Activated naive CD4-positive, alpha-beta T cell treated with anti-CD3 and anti-CD28 coated beads, Interleukin-2, amount 50 U/mL, for 24 hours (primary cell): ENCODE results near the gene PSD2.
A peak's percentile ranks its signal among the peaks of the same experiment; 100 is the strongest.

ENCODE experiments used
- H3K27ac Mint-ChIP-seq: one replicate; pipeline ENCODE4 v1.8.0; 2021; ENCODE audit warnings: mild to moderate bottlenecking, mixed read lengths
- H3K27me3 Mint-ChIP-seq: one replicate; pipeline ENCODE4 v1.8.0; 2021; ENCODE audit warnings: mixed read lengths
- H3K36me3 Mint-ChIP-seq: one replicate; pipeline ENCODE4 v1.8.0; 2021; ENCODE audit warnings: mixed read lengths
- H3K4me1 Mint-ChIP-seq: one replicate; pipeline ENCODE4 v1.8.0; 2021; ENCODE audit warnings: mixed read lengths
- H3K4me3 Mint-ChIP-seq: one replicate; pipeline ENCODE4 v1.8.0; 2021; ENCODE audit warnings: mild to moderate bottlenecking, mixed read lengths
- H3K9me3 Mint-ChIP-seq: one replicate; pipeline ENCODE4 v1.8.0; 2021; ENCODE audit warnings: mixed read lengths

PSD2 gene

DNA sequence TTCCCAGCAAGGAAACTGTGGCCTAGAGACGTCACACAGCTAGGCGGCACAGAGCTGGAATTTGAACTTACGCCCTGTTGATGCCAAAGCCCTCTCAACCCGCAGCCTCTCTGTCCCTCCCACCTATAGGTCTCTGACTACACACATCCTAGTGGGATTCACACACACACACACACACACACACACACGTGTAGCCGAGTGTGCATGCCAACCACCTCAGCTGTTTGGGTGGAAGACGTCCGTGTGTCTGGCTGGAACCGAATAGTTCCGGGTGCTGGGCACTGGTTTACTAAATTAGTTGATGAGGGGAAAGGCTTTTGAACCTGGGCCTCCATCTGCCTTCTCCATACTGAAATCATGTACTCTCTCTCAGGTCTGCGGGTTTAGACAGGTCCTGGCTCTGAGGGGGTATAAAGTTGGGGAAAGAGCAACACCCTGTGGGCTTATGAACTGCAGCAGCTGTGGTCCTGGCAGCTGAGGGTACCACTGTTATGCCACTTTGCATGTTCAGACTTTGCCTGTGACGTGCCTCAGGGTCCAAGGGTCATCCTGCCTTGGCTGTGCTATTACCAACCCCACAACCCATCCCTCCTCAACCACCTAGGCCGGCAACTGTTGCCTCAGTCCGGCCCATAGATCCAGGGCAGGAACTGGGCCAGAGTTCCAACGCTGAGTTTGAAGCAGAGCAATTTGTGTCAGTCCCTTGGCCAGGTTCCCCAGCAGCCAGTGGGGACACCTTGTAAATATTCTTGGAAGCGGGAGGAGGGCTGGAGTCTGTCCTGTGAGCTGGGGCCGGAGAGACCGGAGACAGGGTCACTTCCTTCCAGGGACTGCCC lies 50.5 kb downstream of the PSD2 start:
- Mint-ChIP-seq H3K9me3 (no peaks in the 10 kb centered on the region), H3K27me3 (peaks cover 6% of the 10 kb centered on the region), H3K4me1 (peaks cover 21% of the 10 kb centered on the region), H3K4me3 (peak overlapping the region; percentile 7), H3K27ac (peak overlapping the region; percentile 23), H3K36me3 (no peaks in the 10 kb centered on the region)

DNA sequence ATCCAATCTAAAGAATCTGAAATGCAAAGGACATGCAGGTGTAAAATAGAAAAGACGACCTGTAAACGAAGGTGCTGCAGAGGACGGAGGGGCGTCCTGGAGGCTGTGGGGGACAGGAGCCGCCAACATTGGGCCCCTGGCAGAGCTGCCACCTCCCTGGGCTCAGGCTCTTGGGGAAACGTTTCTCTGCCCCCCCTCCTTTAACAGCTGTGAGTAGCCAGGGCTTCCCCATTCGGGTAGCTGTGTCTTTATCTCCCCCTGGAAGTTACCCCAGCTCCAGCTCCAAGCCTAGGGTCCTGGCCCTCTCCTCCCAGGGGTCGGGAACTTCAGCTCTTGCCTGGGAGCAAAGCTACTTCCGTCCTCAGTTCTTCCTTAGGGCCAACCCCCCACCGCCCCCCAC lies 51.5 kb downstream of the PSD2 start:
- H3K27ac Mint-ChIP-seq, result peak overlapping the region; percentile 30
- H3K4me1 Mint-ChIP-seq, result peaks cover 21% of the 10 kb centered on the region
- peak overlapping the region; percentile 73 for H3K4me3 Mint-ChIP-seq
- H3K27me3 Mint-ChIP-seq, result peaks cover 6% of the 10 kb centered on the region
- H3K36me3 Mint-ChIP-seq, result no peaks in the 10 kb centered on the region
- H3K9me3 Mint-ChIP-seq, result no peaks in the 10 kb centered on the region

DNA sequence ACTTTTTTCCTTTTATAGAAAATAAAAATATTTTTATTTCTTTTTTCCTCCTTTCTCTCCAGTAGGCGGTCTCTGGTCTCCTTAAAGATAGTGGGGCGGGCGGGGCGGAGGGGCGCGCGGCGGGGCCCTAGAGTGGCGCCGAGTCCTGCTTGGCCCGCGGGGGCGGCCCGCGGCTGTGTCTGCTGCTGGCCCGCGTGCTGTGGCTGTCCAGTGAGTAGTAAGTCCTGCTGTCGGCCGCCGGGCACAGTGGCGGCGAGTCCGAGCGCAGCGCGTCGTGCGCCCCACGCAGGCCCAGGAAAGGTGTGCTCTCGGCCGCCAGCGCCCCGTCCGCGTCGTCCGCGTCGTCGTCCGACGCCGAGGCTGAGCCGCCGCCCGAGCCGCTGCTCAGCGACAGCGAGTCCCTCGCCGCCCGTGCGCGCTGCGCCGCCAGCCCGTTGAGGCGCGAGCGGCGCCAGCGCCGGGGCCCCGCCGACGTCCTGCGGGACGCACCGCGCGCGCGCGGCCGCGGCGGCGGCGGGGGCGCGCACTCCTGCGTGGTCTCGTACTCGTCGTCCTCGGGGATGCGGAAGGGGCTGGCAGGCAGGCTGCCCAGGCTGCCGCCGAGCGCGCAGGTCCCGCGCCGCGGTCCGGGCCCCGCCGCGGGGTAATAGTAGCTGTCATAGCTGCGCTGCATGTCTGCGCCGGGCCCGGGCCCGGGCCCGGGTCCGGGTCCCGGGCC lies 52.3 kb downstream of the PSD2 start:
- no peaks in the 10 kb centered on the region for H3K36me3 Mint-ChIP-seq
- H3K27me3 Mint-ChIP-seq, result peaks cover 4% of the 10 kb centered on the region
- H3K4me3 Mint-ChIP-seq, result peak overlapping the region; percentile 73
- peaks cover 21% of the 10 kb centered on the region for H3K4me1 Mint-ChIP-seq
- H3K27ac Mint-ChIP-seq, result no peak overlapping the region
- no peaks in the 10 kb centered on the region for H3K9me3 Mint-ChIP-seq

DNA sequence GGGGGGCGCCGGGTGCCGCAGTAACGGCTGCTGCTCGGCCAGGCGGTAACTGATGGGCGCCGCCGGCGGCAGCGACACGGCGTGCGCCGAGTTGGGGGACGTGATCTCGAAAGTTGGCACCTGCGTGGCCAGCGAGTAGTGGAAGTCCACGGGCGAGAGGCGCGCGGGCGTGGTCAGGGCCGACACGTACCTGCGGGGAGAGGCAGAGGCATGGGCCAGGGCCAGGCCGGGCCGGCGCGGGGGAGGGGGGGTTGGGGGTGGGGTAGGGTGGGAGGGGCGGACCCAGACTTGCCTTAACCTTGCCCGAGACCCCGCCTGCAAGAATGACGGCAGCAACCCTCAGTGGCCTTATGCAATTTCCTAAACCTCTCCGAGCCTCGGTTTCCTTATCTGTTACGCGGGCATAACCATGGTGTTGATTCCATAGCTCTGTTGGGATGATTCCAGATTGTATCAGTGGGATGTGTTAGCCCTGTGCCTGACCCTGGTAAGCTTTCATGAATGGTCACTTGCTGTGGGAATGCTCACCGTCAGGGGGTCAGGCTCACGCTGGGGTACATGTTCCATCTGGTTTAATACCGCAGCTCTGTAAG lies 53.0 kb downstream of the PSD2 start:
- Mint-ChIP-seq H3K36me3 (no peaks in the 10 kb centered on the region), H3K4me3 (peak overlapping the region; percentile 76), H3K27me3 (peaks cover 4% of the 10 kb centered on the region), H3K9me3 (no peaks in the 10 kb centered on the region), H3K4me1 (peaks cover 21% of the 10 kb centered on the region), H3K27ac (peak overlapping the region; percentile 19)

DNA sequence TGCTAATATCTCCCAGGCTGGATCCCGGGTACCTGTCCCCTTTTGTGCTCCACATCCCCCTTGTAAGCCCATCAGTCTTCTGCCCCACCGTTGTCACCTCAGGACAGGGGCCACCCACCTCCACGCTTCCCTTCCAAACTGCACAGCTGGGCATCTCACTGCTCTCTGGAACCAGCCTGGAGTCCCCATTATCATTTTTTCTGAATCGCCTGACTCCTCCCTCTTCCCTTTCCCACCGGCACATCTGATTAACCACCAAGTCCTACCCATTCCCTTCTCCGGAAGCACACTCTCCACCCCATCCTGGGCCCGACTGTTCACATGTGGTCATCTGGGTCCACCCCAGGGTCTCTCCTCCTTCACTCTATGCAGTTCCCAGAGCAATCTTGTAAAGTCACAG lies 53.9 kb downstream of the PSD2 start:
- peak overlapping the region; percentile 75 for H3K27ac Mint-ChIP-seq
- no peaks in the 10 kb centered on the region for H3K36me3 Mint-ChIP-seq
- H3K4me1 Mint-ChIP-seq, result peaks cover 19% of the 10 kb centered on the region
- peaks cover 3% of the 10 kb centered on the region for H3K27me3 Mint-ChIP-seq
- H3K4me3 Mint-ChIP-seq, result peak overlapping the region; percentile 76
- H3K9me3 Mint-ChIP-seq, result no peaks in the 10 kb centered on the region

DNA sequence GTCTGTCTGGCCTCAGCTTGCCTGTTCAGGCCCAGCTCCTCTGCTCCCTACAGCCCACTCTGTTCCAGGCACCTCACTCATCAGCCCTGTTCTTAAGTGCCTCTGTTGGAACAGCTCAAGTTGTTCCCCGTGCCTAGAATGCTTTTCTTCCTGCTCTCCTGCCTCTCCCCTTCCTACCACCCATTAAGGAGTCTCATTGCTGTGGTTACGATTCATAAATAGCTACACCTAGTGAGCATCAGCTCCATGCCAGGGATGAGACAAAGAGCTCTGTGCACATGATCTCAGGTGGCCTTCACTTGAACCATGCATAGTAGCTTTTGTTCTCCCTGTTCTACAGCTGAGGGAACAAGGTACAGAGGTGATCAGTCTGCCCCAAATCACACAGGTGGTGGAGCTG lies 54.3 kb downstream of the PSD2 start:
- Mint-ChIP-seq H3K4me1 (peaks cover 16% of the 10 kb centered on the region), H3K27me3 (peaks cover 1% of the 10 kb centered on the region), H3K27ac (peak overlapping the region; percentile 75), H3K36me3 (no peaks in the 10 kb centered on the region), H3K9me3 (no peaks in the 10 kb centered on the region), H3K4me3 (peak overlapping the region; percentile 76)

DNA sequence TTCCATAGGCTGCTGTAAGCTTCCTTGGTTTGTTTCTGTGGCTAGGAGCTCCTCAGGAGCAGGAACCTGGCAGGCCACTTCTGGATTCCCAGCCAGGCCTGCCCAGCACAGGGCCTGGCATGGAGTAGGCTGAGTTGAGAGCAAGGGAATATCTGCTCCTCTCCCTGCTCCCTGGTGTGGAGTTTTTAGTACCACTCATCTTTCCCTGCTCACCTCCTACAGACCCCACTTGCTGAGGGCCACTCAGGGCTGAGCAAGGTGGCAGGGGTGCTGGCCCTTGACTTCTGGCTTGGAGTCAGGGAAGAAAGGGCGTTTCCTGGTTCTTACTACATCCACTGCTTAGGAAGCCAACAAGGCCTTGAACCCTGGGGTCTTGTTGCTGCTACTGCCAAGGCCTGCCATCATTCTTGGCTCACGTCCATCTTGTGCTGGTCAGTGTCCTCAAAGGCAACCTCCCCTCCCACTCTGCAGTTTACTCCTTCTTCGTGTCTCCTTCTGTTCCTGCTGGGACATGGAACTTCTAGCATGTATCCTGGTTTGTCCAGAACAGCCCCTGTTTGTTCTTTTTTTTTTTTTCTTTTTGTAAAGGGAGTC lies 54.9 kb downstream of the PSD2 start:
- peak overlapping the region; percentile 76 for H3K4me3 Mint-ChIP-seq
- no peaks in the 10 kb centered on the region for H3K9me3 Mint-ChIP-seq
- peak overlapping the region; percentile 36 for H3K27ac Mint-ChIP-seq
- H3K4me1 Mint-ChIP-seq, result peaks cover 16% of the 10 kb centered on the region
- no peaks in the 10 kb centered on the region for H3K36me3 Mint-ChIP-seq
- peaks cover 1% of the 10 kb centered on the region for H3K27me3 Mint-ChIP-seq

DNA sequence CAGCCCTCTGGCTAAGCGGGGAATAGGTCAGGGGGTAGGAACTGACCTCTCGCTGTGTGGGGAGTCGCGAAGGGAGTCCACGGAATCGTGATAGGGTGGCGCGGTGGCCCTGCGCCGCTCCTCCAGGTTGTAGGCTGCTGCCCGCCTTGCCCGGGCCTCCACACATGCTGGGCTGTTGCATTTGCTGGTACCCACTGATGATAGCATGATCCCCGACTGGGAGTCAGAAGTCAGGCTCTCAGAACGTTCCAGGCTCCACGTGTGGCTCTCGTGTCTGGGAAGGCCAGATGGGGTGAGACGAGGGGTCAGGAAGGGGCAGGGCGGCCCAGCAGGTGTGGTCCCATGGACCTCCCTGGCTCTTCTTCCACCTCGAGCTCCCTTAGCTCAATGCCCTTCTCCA lies 56.0 kb downstream of the PSD2 start:
- no peaks in the 10 kb centered on the region for H3K36me3 Mint-ChIP-seq
- no peak overlapping the region for H3K4me3 Mint-ChIP-seq
- H3K27me3 Mint-ChIP-seq, result no peaks in the 10 kb centered on the region
- H3K27ac Mint-ChIP-seq, result no peak overlapping the region
- H3K9me3 Mint-ChIP-seq, result no peaks in the 10 kb centered on the region
- H3K4me1 Mint-ChIP-seq, result peaks cover 16% of the 10 kb centered on the region

DNA sequence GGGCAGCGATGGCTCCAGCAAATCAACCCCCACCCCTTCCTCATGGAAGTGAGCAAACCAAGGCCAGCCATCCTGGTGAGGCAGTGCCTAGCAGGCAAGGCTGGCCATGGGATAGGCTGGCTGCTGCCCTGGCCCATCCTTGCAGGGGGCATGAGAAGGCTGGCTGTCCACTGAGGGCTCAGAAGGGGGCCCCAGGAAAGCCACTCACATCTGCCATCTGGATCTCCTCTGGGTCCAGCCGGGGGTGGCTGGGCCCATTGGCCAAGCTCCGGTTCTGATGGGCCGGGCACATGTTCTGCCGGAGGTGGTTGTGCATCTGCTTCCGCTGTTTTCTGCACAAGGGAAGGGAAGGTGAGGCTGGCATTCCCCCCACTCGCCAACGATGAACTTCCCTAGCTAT lies 57.1 kb downstream of the PSD2 start:
- Mint-ChIP-seq H3K36me3 (no peaks in the 10 kb centered on the region), H3K9me3 (no peaks in the 10 kb centered on the region), H3K4me3 (no peak overlapping the region), H3K27me3 (no peaks in the 10 kb centered on the region), H3K27ac (no peak overlapping the region), H3K4me1 (peaks cover 12% of the 10 kb centered on the region)

DNA sequence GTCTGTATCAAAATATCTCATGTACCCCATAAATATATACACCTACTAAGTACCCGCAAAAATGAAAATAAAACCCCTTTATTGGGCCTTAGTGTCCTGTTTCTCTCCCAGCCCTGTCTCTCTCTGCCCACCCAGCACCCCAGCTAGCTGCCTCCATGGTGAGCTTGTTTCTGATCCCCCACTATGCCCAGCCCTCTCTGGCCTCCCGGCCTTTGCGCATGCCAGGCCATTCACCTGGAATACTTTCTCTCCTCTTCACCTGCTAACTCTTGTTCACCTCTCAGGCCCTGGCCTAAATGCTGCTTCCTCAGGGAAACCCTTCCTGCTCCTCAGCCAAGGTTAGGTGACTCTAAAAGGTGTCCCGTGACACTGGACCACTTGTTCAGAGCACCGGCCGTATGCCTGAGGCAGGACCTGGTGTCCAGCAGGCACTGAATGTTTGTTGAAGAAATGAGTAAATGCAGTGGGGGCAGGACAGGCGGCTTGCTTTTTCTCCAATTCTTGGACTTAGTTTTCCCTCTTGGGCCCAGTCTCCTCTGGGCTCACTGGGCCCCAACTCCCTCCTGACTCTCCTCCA lies 58.5 kb downstream of the PSD2 start:
- H3K27me3 Mint-ChIP-seq, result no peaks in the 10 kb centered on the region
- H3K27ac Mint-ChIP-seq, result no peak overlapping the region
- no peak overlapping the region for H3K4me3 Mint-ChIP-seq
- H3K36me3 Mint-ChIP-seq, result no peaks in the 10 kb centered on the region
- no peaks in the 10 kb centered on the region for H3K9me3 Mint-ChIP-seq
- peaks cover 8% of the 10 kb centered on the region for H3K4me1 Mint-ChIP-seq

DNA sequence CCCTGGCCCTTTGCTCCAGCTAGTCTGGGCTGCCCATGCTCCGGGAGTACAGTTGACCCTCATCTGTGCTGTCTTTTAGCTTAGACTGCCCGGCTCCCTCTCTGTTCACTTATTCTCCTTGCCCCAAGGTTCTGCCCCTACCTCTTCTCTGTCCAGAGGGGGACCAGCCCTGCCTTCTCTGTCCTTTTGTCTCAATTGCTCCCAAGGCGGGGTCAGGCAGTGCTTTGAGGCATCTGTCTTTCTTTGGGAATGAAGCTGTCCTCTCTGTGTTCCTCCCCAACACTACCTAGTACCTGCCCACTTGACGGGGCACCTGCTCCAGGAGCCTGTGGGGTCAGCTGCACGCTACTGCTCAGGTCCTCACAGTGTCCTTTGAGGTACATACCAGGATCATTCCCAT lies 59.3 kb downstream of the PSD2 start:
- H3K9me3 Mint-ChIP-seq, result no peaks in the 10 kb centered on the region
- peaks cover 2% of the 10 kb centered on the region for H3K4me1 Mint-ChIP-seq
- H3K27ac Mint-ChIP-seq, result no peak overlapping the region
- H3K36me3 Mint-ChIP-seq, result no peaks in the 10 kb centered on the region
- H3K27me3 Mint-ChIP-seq, result no peaks in the 10 kb centered on the region
- H3K4me3 Mint-ChIP-seq, result no peak overlapping the region

DNA sequence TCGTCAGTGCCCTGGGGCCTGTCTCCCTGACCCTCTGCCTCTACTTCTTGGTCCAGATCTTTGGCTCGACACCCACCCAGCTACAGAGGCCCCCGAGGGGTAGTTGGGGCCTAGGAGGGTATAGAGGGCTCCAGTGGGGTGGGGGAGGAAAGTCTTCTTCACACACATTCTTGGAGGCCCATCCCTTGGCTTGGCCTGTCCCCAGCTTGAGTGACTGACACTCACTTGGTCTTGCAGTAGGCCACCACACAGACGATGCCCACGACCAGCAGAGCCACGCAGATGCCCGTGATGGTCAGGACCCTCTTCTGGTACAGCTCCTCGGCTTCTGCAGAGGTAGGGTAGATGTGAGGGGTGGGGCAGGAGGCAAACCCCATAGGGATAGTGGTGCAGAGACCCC lies 59.8 kb downstream of the PSD2 start:
- H3K36me3 Mint-ChIP-seq, result no peaks in the 10 kb centered on the region
- H3K27ac Mint-ChIP-seq, result no peak overlapping the region
- H3K9me3 Mint-ChIP-seq, result no peaks in the 10 kb centered on the region
- no peak overlapping the region for H3K4me3 Mint-ChIP-seq
- no peaks in the 10 kb centered on the region for H3K4me1 Mint-ChIP-seq
- H3K27me3 Mint-ChIP-seq, result no peaks in the 10 kb centered on the region

DNA sequence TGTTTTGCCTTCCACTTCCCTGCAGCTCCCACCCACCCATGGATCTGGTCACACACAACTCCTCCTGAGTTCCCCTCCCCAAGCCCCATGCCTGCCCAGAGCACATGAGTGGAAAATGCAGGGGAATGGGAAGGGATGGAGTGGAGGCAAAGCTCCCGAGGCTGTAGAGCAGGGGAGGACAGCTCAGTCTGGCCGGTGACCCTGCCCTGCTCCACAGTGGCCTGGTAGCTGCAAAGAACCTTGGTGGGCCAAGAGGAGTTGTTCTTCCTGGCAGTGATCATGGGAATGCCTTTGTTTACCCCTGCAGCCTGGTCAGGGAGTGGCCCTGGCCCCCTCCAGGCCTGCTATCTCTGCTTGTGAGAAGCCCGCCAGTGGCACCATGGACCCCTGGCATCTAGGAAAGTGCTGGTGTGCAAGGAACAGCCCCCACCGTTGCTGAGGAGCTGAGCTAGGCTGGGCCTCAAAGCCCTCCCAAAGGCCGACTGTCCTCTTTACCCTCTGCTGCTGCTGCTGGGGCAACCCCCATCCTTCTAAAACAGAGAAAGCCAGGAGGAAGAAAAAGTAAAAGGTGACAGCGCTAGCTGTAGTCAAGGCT lies 60.4 kb downstream of the PSD2 start:
- no peaks in the 10 kb centered on the region for H3K27me3 Mint-ChIP-seq
- H3K27ac Mint-ChIP-seq, result no peak overlapping the region
- H3K9me3 Mint-ChIP-seq, result no peaks in the 10 kb centered on the region
- no peaks in the 10 kb centered on the region for H3K4me1 Mint-ChIP-seq
- no peaks in the 10 kb centered on the region for H3K36me3 Mint-ChIP-seq
- H3K4me3 Mint-ChIP-seq, result no peak overlapping the region

DNA sequence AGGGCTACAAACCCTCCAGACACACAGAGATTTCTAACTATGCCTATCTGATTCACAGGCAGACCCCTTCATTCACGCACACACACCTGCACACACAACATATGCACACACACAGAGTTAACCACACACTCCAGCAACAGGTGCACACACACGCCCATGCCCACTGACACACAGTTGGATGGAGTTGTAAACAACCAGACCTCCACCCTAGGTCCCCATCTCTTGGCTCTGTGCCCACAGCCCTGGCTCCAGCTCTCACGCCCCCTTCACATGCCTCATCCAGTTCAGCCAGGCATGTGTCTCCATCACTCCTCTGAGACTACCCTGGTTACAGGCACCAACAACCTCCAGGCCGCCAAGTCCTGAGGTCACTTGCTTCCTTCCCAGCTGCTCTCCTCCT lies 61.1 kb downstream of the PSD2 start:
- no peaks in the 10 kb centered on the region for H3K4me1 Mint-ChIP-seq
- no peaks in the 10 kb centered on the region for H3K9me3 Mint-ChIP-seq
- H3K4me3 Mint-ChIP-seq, result no peak overlapping the region
- H3K27me3 Mint-ChIP-seq, result no peaks in the 10 kb centered on the region
- H3K27ac Mint-ChIP-seq, result no peak overlapping the region
- H3K36me3 Mint-ChIP-seq, result no peaks in the 10 kb centered on the region

DNA sequence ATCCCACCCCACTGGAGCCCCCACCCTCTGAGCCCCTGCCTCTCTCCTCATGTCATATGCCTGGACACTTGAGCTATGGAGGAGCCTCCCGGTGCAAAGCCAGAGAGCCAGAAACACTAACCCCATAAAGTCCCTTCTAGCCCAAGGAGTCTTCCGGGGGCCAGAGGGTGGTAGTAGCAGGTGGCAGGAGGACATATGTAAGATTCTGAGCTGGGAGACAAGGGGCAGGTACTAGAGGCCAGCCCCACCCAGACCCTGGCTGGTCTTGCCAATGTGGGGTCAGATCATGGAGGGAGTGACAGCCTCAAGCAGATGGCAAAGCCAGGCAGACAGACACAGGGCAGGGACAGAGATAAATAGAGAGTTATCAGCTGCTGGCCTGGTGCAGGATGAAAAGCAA lies 63.4 kb downstream of the PSD2 start:
- Mint-ChIP-seq H3K27ac (no peak overlapping the region), H3K27me3 (no peaks in the 10 kb centered on the region), H3K9me3 (no peaks in the 10 kb centered on the region), H3K4me1 (no peaks in the 10 kb centered on the region), H3K36me3 (no peaks in the 10 kb centered on the region), H3K4me3 (no peak overlapping the region)
